Measurements from ENCODE around the gene SKOR2.

- TF ChIP-seq POLR2A (IDR thresholded peaks at IDR 0.05; ENCODE audit: low read length) (no peak), GATA1 (IDR thresholded peaks at IDR 0.05; ENCODE audit: low read depth, low read length) (no peak)
Measured at GRCh38 chr18:47254341-47254939, 3.0 kb upstream of the SKOR2 start.

Data from erythroblast (primary cell).